ENCODE results near the gene TCEA3. TPM values are rescaled to one million over a fixed set of nuclear protein-coding genes. Genes with fewer than 3 reads are reported as not detected.

The TCEA3 gene
- total RNA-seq, 1 donor from 2014 or later, result 6.6 TPM

GRCh38 chr1:23389837-23390321, 34.7 kb downstream of the TCEA3 start:
- FAIRE-seq (no peak), DNase-seq (ENCODE audit: low read depth) (no peak)
- H3K4me3 ChIP-seq (ENCODE audit: low read depth, low read length), result no peak overlapping the region
- no peaks in the 10 kb centered on the region for H3K36me3 ChIP-seq (ENCODE audit: control insufficient read depth, insufficient read depth, low read length)
- no peak for TF ChIP-seq CTCF (IDR thresholded peaks at IDR 0.05; ENCODE audit: insufficient read depth, low read length, severe bottlenecking)
- no peaks in the 10 kb centered on the region for H3K27me3 ChIP-seq (ENCODE audit: control insufficient read depth, insufficient read depth, low read length)

GRCh38 chr1:23387494-23387893, 37.1 kb downstream of the TCEA3 start:
- DNase-seq (ENCODE audit: low read depth), result no peak
- Histone ChIP-seq H3K36me3 (ENCODE audit: control insufficient read depth, insufficient read depth, low read length) (no peaks in the 10 kb centered on the region), H3K4me3 (ENCODE audit: low read depth, low read length) (no peak overlapping the region), H3K27me3 (ENCODE audit: control insufficient read depth, insufficient read depth, low read length) (no peaks in the 10 kb centered on the region)
- no peak for TF ChIP-seq CTCF (IDR thresholded peaks at IDR 0.05; ENCODE audit: insufficient read depth, low read length, severe bottlenecking)
- FAIRE-seq, result no peak

GRCh38 chr1:23385119-23385621, 39.4 kb downstream of the TCEA3 start:
- Histone ChIP-seq H3K4me3 (ENCODE audit: low read depth, low read length) (no peak overlapping the region), H3K27me3 (ENCODE audit: control insufficient read depth, insufficient read depth, low read length) (no peaks in the 10 kb centered on the region), H3K36me3 (ENCODE audit: control insufficient read depth, insufficient read depth, low read length) (no peaks in the 10 kb centered on the region)
- FAIRE-seq, result no peak
- no peak for TF ChIP-seq CTCF (IDR thresholded peaks at IDR 0.05; ENCODE audit: insufficient read depth, low read length, severe bottlenecking)
- no peak for DNase-seq (ENCODE audit: low read depth)

- FAIRE-seq, result peak; percentile 7
- Histone ChIP-seq H3K27me3 (ENCODE audit: control insufficient read depth, insufficient read depth, low read length) (no peaks in the 10 kb centered on the region), H3K36me3 (ENCODE audit: control insufficient read depth, insufficient read depth, low read length) (no peaks in the 10 kb centered on the region), H3K4me3 (ENCODE audit: low read depth, low read length) (no peak overlapping the region)
- DNase-seq (ENCODE audit: low read depth), result peak; percentile 87
- no peak for TF ChIP-seq CTCF (IDR thresholded peaks at IDR 0.05; ENCODE audit: insufficient read depth, low read length, severe bottlenecking)
These were observed 40.1 kb downstream of the TCEA3 start for GRCh38 chr1:23384312-23385058.

GRCh38 chr1:23383577-23384311, 40.8 kb downstream of the TCEA3 start:
- H3K4me3 ChIP-seq (ENCODE audit: low read depth, low read length), result no peak overlapping the region
- DNase-seq (ENCODE audit: low read depth), result no peak
- no peaks in the 10 kb centered on the region for H3K36me3 ChIP-seq (ENCODE audit: control insufficient read depth, insufficient read depth, low read length)
- no peaks in the 10 kb centered on the region for H3K27me3 ChIP-seq (ENCODE audit: control insufficient read depth, insufficient read depth, low read length)
- FAIRE-seq, result peak; percentile 62
- TF ChIP-seq CTCF (IDR thresholded peaks at IDR 0.05; ENCODE audit: insufficient read depth, low read length, severe bottlenecking), result no peak
